ENCODE results near the gene DIPK1C.

The DIPK1C gene

GRCh38 chr18:74473976-74474640 lies 17.0 kb upstream of the DIPK1C start:
- TF ChIP-seq Cebpa-rat (IDR thresholded peaks at IDR 0.05), result no peak
- Histone ChIP-seq H3K9me3 (peaks cover 28% of the 10 kb centered on the region), H3K4me2 (peak overlapping the region; percentile 43), H3K9ac (no peak overlapping the region), H3K4me3 (no peak overlapping the region), H3K36me3 (no peaks in the 10 kb centered on the region), H3K27ac (no peak overlapping the region), H3K4me1 (peaks cover 13% of the 10 kb centered on the region), H3K27me3 (no peaks in the 10 kb centered on the region), H4K20me1 (no peaks in the 10 kb centered on the region)

- Histone ChIP-seq H4K20me1 (no peaks in the 10 kb centered on the region), H3K27ac (no peak overlapping the region), H3K4me1 (peaks cover 13% of the 10 kb centered on the region), H3K4me3 (no peak overlapping the region), H3K9ac (no peak overlapping the region), H3K4me2 (no peak overlapping the region), H3K36me3 (no peaks in the 10 kb centered on the region), H3K9me3 (peaks cover 28% of the 10 kb centered on the region), H3K27me3 (no peaks in the 10 kb centered on the region)
- TF ChIP-seq Cebpa-rat (IDR thresholded peaks at IDR 0.05), result no peak
Observed at GRCh38 chr18:74472312-74472711, 15.2 kb upstream of the DIPK1C start.

- Histone ChIP-seq H4K20me1 (no peaks in the 10 kb centered on the region), H3K9me3 (peaks cover 31% of the 10 kb centered on the region), H3K36me3 (no peaks in the 10 kb centered on the region), H3K27me3 (no peaks in the 10 kb centered on the region), H3K4me1 (peaks cover 1% of the 10 kb centered on the region), H3K4me3 (no peak overlapping the region), H3K4me2 (no peak overlapping the region), H3K9ac (no peak overlapping the region), H3K27ac (no peak overlapping the region)
- TF ChIP-seq Cebpa-rat (IDR thresholded peaks at IDR 0.05), result no peak
Observed at GRCh38 chr18:74468547-74469061, 11.5 kb upstream of the DIPK1C start.

- H3K9me3 ChIP-seq, result peaks cover 20% of the 10 kb centered on the region
- H3K4me3 ChIP-seq, result no peak overlapping the region
- no peak overlapping the region for H3K4me2 ChIP-seq
- no peak overlapping the region for H3K9ac ChIP-seq
- TF ChIP-seq Cebpa-rat (IDR thresholded peaks at IDR 0.05), result no peak
- H4K20me1 ChIP-seq, result no peaks in the 10 kb centered on the region
- H3K4me1 ChIP-seq, result peaks cover 10% of the 10 kb centered on the region
- H3K27me3 ChIP-seq, result no peaks in the 10 kb centered on the region
- no peak overlapping the region for H3K27ac ChIP-seq
- no peaks in the 10 kb centered on the region for H3K36me3 ChIP-seq
Observed at GRCh38 chr18:74465775-74466174, 8.7 kb upstream of the DIPK1C start.

- H3K4me3 ChIP-seq, result no peak overlapping the region
- H3K9ac ChIP-seq, result no peak overlapping the region
- peaks cover 10% of the 10 kb centered on the region; the same call in 1 of the 2 replicates for H3K9me3 ChIP-seq
- H4K20me1 ChIP-seq, result no peaks in the 10 kb centered on the region
- no peaks in the 10 kb centered on the region for H3K36me3 ChIP-seq
- no peak overlapping the region for H3K27ac ChIP-seq
- peaks cover 28% of the 10 kb centered on the region for H3K4me1 ChIP-seq
- H3K4me2 ChIP-seq, result no peak overlapping the region
- TF ChIP-seq Cebpa-rat (IDR thresholded peaks at IDR 0.05), result no peak
- H3K27me3 ChIP-seq, result no peaks in the 10 kb centered on the region
Observed at GRCh38 chr18:74463983-74464382, 6.9 kb upstream of the DIPK1C start.

- Histone ChIP-seq H3K27ac (no peak overlapping the region), H3K9ac (no peak overlapping the region), H3K9me3 (peaks cover 10% of the 10 kb centered on the region; the same call in 1 of the 2 replicates), H3K36me3 (no peaks in the 10 kb centered on the region), H3K4me2 (no peak overlapping the region), H3K4me3 (no peak overlapping the region), H3K4me1 (peaks cover 35% of the 10 kb centered on the region), H3K27me3 (peaks cover 7% of the 10 kb centered on the region), H4K20me1 (no peaks in the 10 kb centered on the region)
- no peak for TF ChIP-seq Cebpa-rat (IDR thresholded peaks at IDR 0.05)
Observed at GRCh38 chr18:74463254-74463653, 6.1 kb upstream of the DIPK1C start.

GRCh38 chr18:74460825-74461224 lies 3.7 kb upstream of the DIPK1C start:
- H3K4me1 ChIP-seq, result peaks cover 45% of the 10 kb centered on the region
- H3K4me2 ChIP-seq, result 0 out of 2 replicates have a peak overlapping the region, but pooled peaks have one; percentile 27
- peaks cover 28% of the 10 kb centered on the region for H3K27me3 ChIP-seq
- no peak overlapping the region for H3K27ac ChIP-seq
- H3K36me3 ChIP-seq, result no peaks in the 10 kb centered on the region
- H3K4me3 ChIP-seq, result no peak overlapping the region
- no peak for TF ChIP-seq Cebpa-rat (IDR thresholded peaks at IDR 0.05)
- H3K9me3 ChIP-seq, result peaks cover 10% of the 10 kb centered on the region; the same call in 1 of the 2 replicates
- no peaks in the 10 kb centered on the region for H4K20me1 ChIP-seq
- no peak overlapping the region for H3K9ac ChIP-seq

GRCh38 chr18:74459889-74460288 lies 2.8 kb upstream of the DIPK1C start:
- Histone ChIP-seq H3K27me3 (peaks cover 30% of the 10 kb centered on the region), H3K4me3 (no peak overlapping the region), H3K36me3 (peaks cover 2% of the 10 kb centered on the region; the same call in 1 of the 2 replicates), H3K4me1 (peaks cover 54% of the 10 kb centered on the region), H4K20me1 (no peaks in the 10 kb centered on the region), H3K27ac (peak overlapping the region; percentile 50), H3K9ac (peak overlapping the region; percentile 8; the same call in 1 of the 2 replicates), H3K4me2 (peak overlapping the region; percentile 87), H3K9me3 (peaks cover 7% of the 10 kb centered on the region; the same call in 1 of the 2 replicates)
- TF ChIP-seq Cebpa-rat (IDR thresholded peaks at IDR 0.05), result no peak

GRCh38 chr18:74457725-74458421 lies 765 bp upstream of the DIPK1C start:
- 0 out of 2 replicates have a peak, but pooled peaks cover 2% of the 10 kb centered on the region for H3K9me3 ChIP-seq
- peaks cover 74% of the 10 kb centered on the region for H3K4me1 ChIP-seq
- peak overlapping the region; percentile 97 for H3K9ac ChIP-seq
- peaks cover 5% of the 10 kb centered on the region; the same call in 1 of the 2 replicates for H4K20me1 ChIP-seq
- TF ChIP-seq Cebpa-rat (IDR thresholded peaks at IDR 0.05), result no peak
- peak overlapping the region; percentile 87 for H3K4me2 ChIP-seq
- H3K27ac ChIP-seq, result peak overlapping the region; percentile 98
- peak overlapping the region; percentile 95 for H3K4me3 ChIP-seq
- H3K36me3 ChIP-seq, result peaks cover 20% of the 10 kb centered on the region
- H3K27me3 ChIP-seq, result peaks cover 30% of the 10 kb centered on the region

All from BLaER1 (cell line).